Neural progenitor cell (in vitro differentiated cells): ENCODE results near the gene CD99. TPM values are rescaled to one million over a fixed set of nuclear protein-coding genes. Genes with fewer than 3 reads are reported as not detected.

Experiments
- DNase-seq: peaks from one replicate; pipeline ENCODE4 v3.0.0-alpha.2; 2016; ENCODE audit warnings: low spot score
- H2AFZ ChIP-seq: fragments of 200-600 bp; sonication (generic); replicated peaks from 2 replicates; pipeline ENCODE4 v1.6.1; 2016; ENCODE audit warnings: antibody characterized with exemption
- H3F3A ChIP-seq: fragments of 200-600 bp; sonication (generic); 2 replicates; pipeline ENCODE4 v1.6.1; 2016; ENCODE audit warnings: antibody characterized with exemption, low read depth
- H3K27ac ChIP-seq: fragments of 200-600 bp; sonication (generic); 2 replicates; pipeline ENCODE4 v1.5.1; 2016; ENCODE audit warnings: mild to moderate bottlenecking
- H3K27me3 ChIP-seq: fragments of 200-600 bp; sonication (generic); 2 replicates; pipeline ENCODE4 v1.6.1; 2016; ENCODE audit warnings: mild to moderate bottlenecking, moderate library complexity
- H3K36me3 ChIP-seq: fragments of 200-600 bp; sonication (generic); 2 replicates; pipeline ENCODE4 v1.5.1; 2016
- H3K4me1 ChIP-seq: fragments of 200-600 bp; sonication (generic); 2 replicates; pipeline ENCODE4 v1.6.1; 2016; ENCODE audit warnings: mixed run types
- H3K4me2 ChIP-seq: fragments of 200-600 bp; sonication (generic); 2 replicates; pipeline ENCODE4 v1.6.1; 2016
- H3K4me3 ChIP-seq: fragments of 200-600 bp; sonication (generic); 2 replicates; pipeline ENCODE4 v1.5.1; 2016
- H3K79me2 ChIP-seq: fragments of 200-600 bp; sonication (generic); 2 replicates; pipeline ENCODE4 v1.6.1; 2016; ENCODE audit warnings: low read depth
- H3K9ac ChIP-seq: fragments of 200-600 bp; sonication (generic); 2 replicates; pipeline ENCODE4 v1.6.1; 2016
- H3K9me3 ChIP-seq: fragments of 200-600 bp; sonication (generic); 2 replicates; pipeline ENCODE4 v1.5.1; 2016; ENCODE audit warnings: low read depth
- H4K20me1 ChIP-seq: fragments of 200-600 bp; sonication (generic); 2 replicates; pipeline ENCODE4 v1.6.1; 2016; ENCODE audit warnings: low read depth
- H3K27ac Mint-ChIP-seq: 3 replicates; pipeline ENCODE4 v1.8.0; 2021; ENCODE audit warnings: mixed read lengths
- H3K27me3 Mint-ChIP-seq: 2 replicates; pipeline ENCODE4 v1.8.0; 2022; ENCODE audit warnings: low read depth, mild to moderate bottlenecking, inconsistent platforms, moderate library complexity, mixed read lengths; ENCODE audit not compliant: insufficient read depth
- H3K36me3 Mint-ChIP-seq: 3 replicates; pipeline ENCODE4 v1.8.0; 2021; ENCODE audit warnings: mixed read lengths
- H3K4me1 Mint-ChIP-seq: 3 replicates; pipeline ENCODE4 v1.8.0; 2021; ENCODE audit warnings: mixed read lengths
- H3K4me3 Mint-ChIP-seq: 3 replicates; pipeline ENCODE4 v1.8.0; 2021; ENCODE audit warnings: mild to moderate bottlenecking, moderate library complexity, mixed read lengths
- H3K9me3 Mint-ChIP-seq: 3 replicates; pipeline ENCODE4 v1.8.0; 2020; ENCODE audit warnings: mixed read lengths
- EZH2 ChIP-seq: fragments of 200-600 bp; sonication (generic); IDR thresholded peaks from 2 replicates; pipeline ENCODE4 v1.6.1; 2017; ENCODE audit warnings: antibody characterized with exemption, mild to moderate bottlenecking, moderate library complexity
- EZH2phosphoT487 ChIP-seq: fragments of 200-600 bp; sonication (generic); IDR thresholded peaks from 2 replicates; pipeline ENCODE4 v1.6.1; 2017; ENCODE audit warnings: antibody characterized with exemption
- total RNA-seq: library from RNA; depleted of rRNA; stranded (reverse); fragments of >200 nt; gene quantifications from 2 replicates; pipeline ENCODE4 v1.2.3, GENCODE V29; 2015; ENCODE audit warnings: low replicate concordance
- TF ChIP-seq, protein P1 (sequence below): fragments of 200-600 bp; sonication (generic); IDR thresholded peaks from 2 replicates; pipeline ENCODE4 v1.5.1; 2017; ENCODE audit warnings: antibody characterized with exemption, mild to moderate bottlenecking

CD99 gene
- total RNA-seq, 1 donor from 2014 or later = 81.8 TPM

DNA sequence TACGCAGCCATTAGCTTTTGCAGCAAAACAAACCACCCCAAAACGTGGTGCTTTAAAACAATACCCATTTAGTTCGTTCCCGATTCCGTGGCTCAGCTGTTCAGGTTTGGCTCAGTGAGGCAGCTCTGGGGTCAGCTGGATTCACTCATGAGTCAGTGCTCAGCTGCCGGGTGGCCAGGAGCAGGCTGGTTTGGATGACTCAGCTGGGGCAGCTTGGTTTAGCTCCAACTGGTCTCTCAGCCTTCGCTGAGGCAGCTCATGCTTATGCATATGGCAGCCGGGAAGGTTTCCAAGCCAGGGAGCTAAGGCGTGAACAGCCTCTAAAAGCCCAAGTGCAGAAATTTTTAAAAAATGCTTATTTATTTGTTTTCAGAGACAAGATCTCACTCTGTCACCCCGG, 13.3 kb upstream of the CD99 start:
- Histone ChIP-seq H3K4me1 (no peaks in the 10 kb centered on the region), H3K36me3 (no peaks in the 10 kb centered on the region), H4K20me1 (no peaks in the 10 kb centered on the region), H3K27ac (no peak overlapping the region), H2AFZ (no peak overlapping the region), H3K4me2 (no peak overlapping the region), H3K9me3 (no peaks in the 10 kb centered on the region), H3F3A (no peaks in the 10 kb centered on the region), H3K27me3 (no peaks in the 10 kb centered on the region), H3K9ac (no peak overlapping the region), H3K4me3 (no peak overlapping the region), H3K79me2 (no peaks in the 10 kb centered on the region)
- H3K27me3 Mint-ChIP-seq = peaks cover 2% of the 10 kb centered on the region
- H3K36me3 Mint-ChIP-seq = no peaks in the 10 kb centered on the region
- no peaks in the 10 kb centered on the region for H3K4me1 Mint-ChIP-seq
- TF ChIP-seq EZH2phosphoT487 = no peak
- no peak for TF ChIP-seq EZH2
- TF ChIP-seq, protein P1, sequence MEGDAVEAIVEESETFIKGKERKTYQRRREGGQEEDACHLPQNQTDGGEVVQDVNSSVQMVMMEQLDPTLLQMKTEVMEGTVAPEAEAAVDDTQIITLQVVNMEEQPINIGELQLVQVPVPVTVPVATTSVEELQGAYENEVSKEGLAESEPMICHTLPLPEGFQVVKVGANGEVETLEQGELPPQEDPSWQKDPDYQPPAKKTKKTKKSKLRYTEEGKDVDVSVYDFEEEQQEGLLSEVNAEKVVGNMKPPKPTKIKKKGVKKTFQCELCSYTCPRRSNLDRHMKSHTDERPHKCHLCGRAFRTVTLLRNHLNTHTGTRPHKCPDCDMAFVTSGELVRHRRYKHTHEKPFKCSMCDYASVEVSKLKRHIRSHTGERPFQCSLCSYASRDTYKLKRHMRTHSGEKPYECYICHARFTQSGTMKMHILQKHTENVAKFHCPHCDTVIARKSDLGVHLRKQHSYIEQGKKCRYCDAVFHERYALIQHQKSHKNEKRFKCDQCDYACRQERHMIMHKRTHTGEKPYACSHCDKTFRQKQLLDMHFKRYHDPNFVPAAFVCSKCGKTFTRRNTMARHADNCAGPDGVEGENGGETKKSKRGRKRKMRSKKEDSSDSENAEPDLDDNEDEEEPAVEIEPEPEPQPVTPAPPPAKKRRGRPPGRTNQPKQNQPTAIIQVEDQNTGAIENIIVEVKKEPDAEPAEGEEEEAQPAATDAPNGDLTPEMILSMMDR = no peak
- H3K27ac Mint-ChIP-seq = no peak overlapping the region
- H3K9me3 Mint-ChIP-seq = no peaks in the 10 kb centered on the region
- H3K4me3 Mint-ChIP-seq = no peak overlapping the region
- DNase-seq = no peak

DNA sequence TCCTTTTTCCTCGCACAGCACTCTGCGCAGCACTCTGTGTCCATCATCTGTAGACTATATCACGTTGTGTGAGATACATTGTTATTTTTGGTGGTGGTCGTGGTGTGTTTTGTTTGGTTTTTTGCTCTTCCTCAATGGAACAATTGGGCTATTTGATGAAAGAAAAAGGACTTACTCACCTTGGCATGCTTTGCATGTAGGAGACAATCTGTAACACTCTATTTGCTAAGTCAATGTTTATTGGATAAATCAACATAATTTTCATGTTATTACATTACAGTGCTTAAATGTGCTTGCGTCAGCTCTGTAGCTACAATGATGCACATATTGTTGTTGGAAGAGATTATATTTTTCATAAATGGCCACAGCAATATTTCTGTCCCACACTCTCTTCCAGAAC, 12.5 kb upstream of the CD99 start:
- H3K9me3 ChIP-seq = no peaks in the 10 kb centered on the region
- H3K27ac Mint-ChIP-seq = no peak overlapping the region
- no peaks in the 10 kb centered on the region for H3K36me3 Mint-ChIP-seq

DNA sequence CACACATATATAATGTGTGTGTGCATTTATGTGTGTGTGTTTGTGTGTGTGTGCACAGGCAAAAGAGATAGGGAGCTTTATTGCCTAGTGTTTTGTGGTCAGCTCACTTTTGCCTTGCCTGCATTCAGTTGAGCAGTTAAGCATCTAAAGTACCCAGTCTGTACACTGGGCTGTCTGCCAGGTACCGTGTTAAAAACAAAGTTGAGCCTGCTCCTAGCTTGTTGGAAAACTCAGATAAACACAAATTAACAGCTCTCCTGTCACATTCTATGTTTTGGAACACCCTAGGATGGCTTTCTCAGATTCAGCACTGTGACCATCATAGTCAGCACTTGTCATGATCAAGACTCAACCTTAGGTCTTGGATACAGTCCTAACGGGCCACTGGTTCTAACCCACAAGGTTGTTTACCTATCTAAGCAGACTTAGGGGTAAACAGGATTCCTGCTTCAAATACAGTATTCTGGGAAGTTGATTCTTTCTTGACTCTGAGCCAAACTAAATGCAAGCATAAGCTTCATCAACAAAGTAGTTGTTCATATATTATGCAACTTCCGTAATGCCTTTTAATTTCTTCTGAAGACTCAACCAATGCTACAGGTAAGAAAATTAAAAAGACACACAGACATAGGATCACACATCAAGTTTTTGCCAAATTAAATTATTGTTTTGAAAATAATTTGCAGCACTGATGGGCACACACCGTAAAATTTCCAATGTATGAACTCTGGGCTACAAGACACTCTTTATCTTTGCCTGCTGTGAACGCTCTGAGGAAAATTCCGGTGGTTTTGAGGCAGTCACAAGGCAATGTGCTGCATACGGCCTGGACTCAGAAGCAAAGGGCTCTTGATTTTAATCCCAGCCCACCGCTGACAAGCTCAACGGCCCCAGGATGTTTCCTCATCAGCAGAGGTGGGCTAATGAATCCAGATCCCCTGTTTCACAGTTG, 11.3 kb upstream of the CD99 start:
- Histone ChIP-seq H3K79me2 (no peaks in the 10 kb centered on the region), H3K4me2 (no peak overlapping the region), H3K4me1 (no peaks in the 10 kb centered on the region), H3K36me3 (no peaks in the 10 kb centered on the region), H2AFZ (no peak overlapping the region), H3K9me3 (no peaks in the 10 kb centered on the region), H3K9ac (no peak overlapping the region), H4K20me1 (no peaks in the 10 kb centered on the region), H3K27me3 (no peaks in the 10 kb centered on the region), H3K4me3 (no peak overlapping the region), H3K27ac (no peak overlapping the region), H3F3A (no peaks in the 10 kb centered on the region)
- Mint-ChIP-seq H3K4me1 (no peaks in the 10 kb centered on the region), H3K27ac (no peak overlapping the region), H3K36me3 (no peaks in the 10 kb centered on the region), H3K9me3 (no peaks in the 10 kb centered on the region), H3K27me3 (peaks cover 4% of the 10 kb centered on the region), H3K4me3 (no peak overlapping the region)
- TF ChIP-seq EZH2 (no peak), EZH2phosphoT487 (no peak)
- TF ChIP-seq, protein P1 = no peak
- no peak for DNase-seq

More for the DNA sequence above, 12.5 kb upstream of the CD99 start:
- Histone ChIP-seq H3K4me2 (no peak overlapping the region), H3K27ac (no peak overlapping the region), H2AFZ (no peak overlapping the region), H3F3A (no peaks in the 10 kb centered on the region), H4K20me1 (no peaks in the 10 kb centered on the region), H3K27me3 (no peaks in the 10 kb centered on the region), H3K4me3 (no peak overlapping the region), H3K36me3 (no peaks in the 10 kb centered on the region), H3K9ac (no peak overlapping the region), H3K79me2 (no peaks in the 10 kb centered on the region), H3K4me1 (no peaks in the 10 kb centered on the region)
- peaks cover 2% of the 10 kb centered on the region for H3K27me3 Mint-ChIP-seq
- no peak overlapping the region for H3K4me3 Mint-ChIP-seq
- no peaks in the 10 kb centered on the region for H3K4me1 Mint-ChIP-seq
- no peak for TF ChIP-seq EZH2
- TF ChIP-seq EZH2phosphoT487 = no peak
- TF ChIP-seq, protein P1 = no peak
- no peaks in the 10 kb centered on the region for H3K9me3 Mint-ChIP-seq
- no peak for DNase-seq
